Caki2 (cell line): ENCODE measurements around the gene BCOR. TPM values are rescaled to one million over a fixed set of nuclear protein-coding genes. Genes with fewer than 3 reads are reported as not detected.

Source experiments
- DNase-seq: peaks from one replicate; pipeline ENCODE4 v3.0.0-alpha.2; 2015; ENCODE audit warnings: low read depth
- in situ Hi-C: cut with HindIII; loops from 2 replicates; pipeline ENCODE4 v1.10.0; 2016; ENCODE audit warnings: low sequenced_read_pairs, low pct_unique_long_range_greater_than_20kb, mixed read lengths
- total RNA-seq: library from RNA; depleted of rRNA; stranded (reverse); fragments of >200 nt; shearing (Covaris generic); gene quantifications from 2 replicates; pipeline ENCODE4 v1.2.3, GENCODE V29; 2014; ENCODE audit warnings: low replicate concordance

Gene BCOR
- total RNA-seq, 1 experiment from 2014 or later = 13.9 TPM

DNA sequence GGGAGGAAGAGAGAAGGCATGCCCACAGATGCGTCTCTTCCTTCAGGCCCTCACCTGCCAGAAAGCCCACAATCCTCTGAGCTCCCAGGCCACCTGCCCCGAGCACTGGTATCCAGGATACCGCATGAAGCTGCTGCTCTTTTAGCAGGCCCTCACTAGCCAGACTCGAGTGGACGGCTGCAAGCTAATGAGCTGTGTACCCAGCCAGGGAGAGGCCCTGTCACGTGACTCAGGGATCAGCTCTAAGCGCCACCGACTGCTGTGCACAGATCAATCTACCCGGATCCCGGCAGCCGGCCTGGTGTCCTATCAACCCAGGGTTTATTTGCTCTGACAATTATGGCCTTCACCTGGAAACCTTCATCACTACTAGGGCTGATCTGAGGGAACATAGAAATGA is 39.0 kb downstream of the BCOR start:
- in situ Hi-C loops = no loop called here
- no peak for DNase-seq

DNA sequence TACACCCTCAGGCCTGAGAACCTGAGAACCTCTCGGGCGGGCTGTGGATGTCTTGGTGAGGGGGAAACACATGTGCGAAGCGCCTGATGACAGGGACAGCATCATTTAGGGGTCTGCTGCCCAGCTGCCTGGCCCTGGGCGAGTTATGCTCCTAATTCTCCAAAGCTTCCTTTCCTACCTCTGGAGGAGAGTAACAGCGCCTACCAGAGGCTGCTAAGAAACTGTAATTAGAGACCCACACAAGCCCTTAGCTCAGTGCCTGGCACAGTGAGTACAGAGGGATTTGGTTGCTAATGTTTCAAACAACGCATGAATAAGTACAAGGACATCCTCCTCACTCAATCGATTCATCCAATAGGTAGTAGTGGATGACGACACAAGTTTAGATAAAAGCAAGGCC is 40.4 kb downstream of the BCOR start:
- DNase-seq = no peak
- in situ Hi-C loops = no loop called here

DNA sequence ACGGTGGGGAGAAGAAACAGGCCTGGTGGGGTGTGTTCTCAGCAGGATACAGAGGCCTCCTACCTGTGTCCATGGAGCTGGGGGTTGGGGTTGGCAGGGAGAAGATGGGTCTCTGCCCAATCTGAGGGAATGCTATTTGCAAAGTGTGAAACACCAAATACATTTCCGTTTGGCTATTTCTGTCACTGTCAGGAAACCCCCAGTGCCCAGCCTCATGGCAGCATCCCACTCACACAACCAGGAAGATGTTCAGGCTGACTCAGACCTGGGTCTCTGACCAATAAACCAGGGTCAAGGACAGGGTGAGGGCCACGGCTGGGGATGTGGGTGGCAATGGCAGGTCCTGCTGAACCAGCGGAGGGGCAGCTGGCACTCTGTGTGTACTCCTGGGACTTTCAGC is 41.3 kb downstream of the BCOR start:
- in situ Hi-C loops = no loop called here
- no peak for DNase-seq

DNA sequence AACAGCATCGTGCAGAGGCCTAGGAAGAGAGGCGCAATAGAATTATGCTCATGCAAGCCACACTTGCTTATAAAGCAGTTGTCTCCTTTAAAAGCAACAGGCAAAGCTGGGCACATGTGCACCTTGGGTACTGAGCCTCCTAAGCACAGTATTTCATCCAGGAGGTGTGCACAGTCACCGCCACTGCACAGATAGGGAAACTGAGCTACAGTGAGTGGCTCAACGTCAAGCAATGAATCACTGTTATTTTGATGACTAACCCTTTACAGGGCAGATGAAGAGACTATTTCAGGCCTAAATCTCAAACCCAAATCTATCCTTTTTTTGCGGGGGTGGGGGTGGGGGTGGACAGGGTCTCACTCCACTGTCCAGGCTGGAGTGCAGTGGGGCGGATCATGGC is 42.3 kb downstream of the BCOR start:
- no peak for DNase-seq
- in situ Hi-C loops = no loop called here

DNA sequence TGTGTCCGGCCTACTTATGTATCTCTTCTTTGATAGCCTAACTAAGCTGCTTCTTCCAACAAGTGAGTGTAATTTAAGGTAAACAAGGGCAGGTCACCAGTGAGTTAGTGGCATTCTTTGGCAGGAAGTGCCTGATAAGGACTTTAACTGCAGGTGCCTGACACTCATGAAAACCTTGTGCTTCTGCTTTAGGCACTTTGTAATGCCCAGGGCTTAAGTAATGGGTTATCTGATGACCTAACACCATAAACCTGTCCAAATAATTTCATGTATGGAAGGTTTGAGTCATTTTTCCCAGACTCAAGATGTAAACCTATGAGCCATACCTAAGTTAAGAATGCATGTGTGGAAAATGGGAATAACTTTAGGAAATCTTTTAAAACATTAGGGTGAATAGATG is 43.0 kb downstream of the BCOR start:
- no peak for DNase-seq
- in situ Hi-C loops = no loop called here

DNA sequence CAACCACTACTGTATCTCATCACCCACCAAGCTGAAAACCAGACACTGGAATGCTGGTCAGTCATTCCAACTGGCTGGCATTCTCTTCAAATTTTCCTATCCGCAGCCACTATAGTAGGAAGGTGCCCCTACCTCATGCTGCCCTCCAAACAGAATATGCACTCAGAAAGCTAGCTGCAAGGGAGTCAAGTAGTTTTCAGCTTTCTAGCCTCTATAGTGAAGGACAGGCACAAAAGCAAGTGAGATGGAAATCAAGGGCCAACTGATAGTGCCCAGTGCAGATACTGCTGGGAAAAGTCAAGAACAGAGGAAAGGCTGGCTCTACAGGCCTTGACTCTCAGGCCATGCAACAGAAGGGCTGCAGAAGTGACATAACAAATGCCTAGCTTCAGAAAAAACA is 47.2 kb downstream of the BCOR start:
- in situ Hi-C loops = no loop called here
- no peak for DNase-seq

DNA sequence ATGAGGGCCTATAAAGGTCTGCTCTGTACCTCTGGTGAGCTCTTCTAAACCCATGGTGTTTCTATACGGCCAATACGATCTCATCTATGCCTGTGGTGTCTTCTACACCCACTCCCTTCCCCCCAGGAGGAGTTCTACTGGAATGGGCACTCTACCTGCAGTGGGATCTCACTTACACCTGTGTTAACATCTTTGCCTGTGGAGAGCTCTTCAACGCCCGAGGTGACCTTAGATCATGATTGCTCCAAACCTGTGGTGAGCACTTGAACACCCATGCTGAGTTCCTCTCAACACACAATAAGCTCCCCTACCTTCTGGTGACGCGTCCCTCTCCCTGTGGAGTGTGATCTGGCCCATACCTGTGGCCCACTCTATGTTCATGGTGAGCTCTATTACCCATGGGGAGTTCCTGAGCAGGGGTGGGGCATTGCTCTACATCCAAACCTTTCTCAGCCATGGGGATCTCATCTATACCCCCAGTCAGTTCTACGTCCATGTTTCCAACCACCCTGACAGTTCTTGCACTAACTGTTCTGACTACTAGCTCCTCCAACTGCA is 48.6 kb downstream of the BCOR start:
- in situ Hi-C loops = no loop called here
- DNase-seq = peak; percentile 1

DNA sequence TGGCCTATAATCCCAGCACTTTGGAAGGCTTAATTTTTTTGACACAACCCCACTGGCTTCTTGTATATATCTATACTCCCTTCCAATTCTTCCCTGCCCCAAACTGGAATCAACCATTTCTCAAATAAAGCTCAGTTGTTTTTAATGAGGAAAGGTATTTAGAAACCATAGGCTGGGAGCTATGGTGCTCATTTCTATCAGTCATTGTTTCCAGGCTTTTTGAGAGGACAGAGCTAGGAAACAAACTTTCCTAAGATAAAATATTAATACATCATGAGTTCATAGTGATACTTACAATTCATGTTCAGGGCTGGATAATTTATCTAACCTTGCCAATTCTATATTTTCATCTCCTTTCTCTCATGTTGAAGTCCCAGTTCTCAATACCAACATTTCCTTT is 50.3 kb downstream of the BCOR start:
- in situ Hi-C loops = no loop called here
- no peak for DNase-seq

- in situ Hi-C loops = no loop called here
- DNase-seq = no peak
These were observed 53.9 kb downstream of the BCOR start for GRCh38 chrX:40043895-40044294.

GRCh38 chrX:40041915-40042314 is 55.8 kb downstream of the BCOR start:
- no peak for DNase-seq
- in situ Hi-C loops = no loop called here

- in situ Hi-C loops = no loop called here
- no peak for DNase-seq
These were observed 56.9 kb downstream of the BCOR start for GRCh38 chrX:40040686-40041461.

GRCh38 chrX:40039887-40040286 is 57.9 kb downstream of the BCOR start:
- in situ Hi-C loops = no loop called here

GRCh38 chrX:40037367-40037766 is 60.4 kb downstream of the BCOR start:
- in situ Hi-C loops = no loop called here

More at GRCh38 chrX:40039887-40040286, 57.9 kb downstream of the BCOR start:
- DNase-seq = no peak

DNA sequence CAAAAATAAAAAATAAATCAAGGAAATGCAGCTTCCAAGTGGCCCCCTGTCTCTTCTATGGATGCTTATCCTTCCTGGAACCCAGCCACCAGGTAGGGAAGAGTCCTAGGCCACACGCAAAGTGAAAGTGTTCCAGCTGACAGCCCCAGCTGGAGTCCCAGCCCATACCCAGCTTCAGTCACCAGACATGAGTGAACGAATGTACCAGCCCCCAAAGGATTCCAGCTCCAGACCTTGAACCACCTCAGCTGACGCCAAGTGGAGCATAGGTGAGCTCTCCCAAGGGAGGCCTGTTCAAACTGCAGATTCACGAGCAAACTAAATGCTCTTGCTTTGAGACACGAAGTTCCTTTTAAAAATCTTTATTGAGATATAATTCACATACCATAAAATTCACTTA is 62.0 kb downstream of the BCOR start:
- in situ Hi-C loops = no loop called here
- DNase-seq = no peak

More at GRCh38 chrX:40037367-40037766, 60.4 kb downstream of the BCOR start:
- no peak for DNase-seq

GRCh38 chrX:40031911-40032310 is 65.8 kb downstream of the BCOR start:
- in situ Hi-C loops = no loop called here
- DNase-seq = no peak

GRCh38 chrX:40030205-40030604 is 67.6 kb downstream of the BCOR start:
- DNase-seq = no peak
- in situ Hi-C loops = no loop called here

DNA sequence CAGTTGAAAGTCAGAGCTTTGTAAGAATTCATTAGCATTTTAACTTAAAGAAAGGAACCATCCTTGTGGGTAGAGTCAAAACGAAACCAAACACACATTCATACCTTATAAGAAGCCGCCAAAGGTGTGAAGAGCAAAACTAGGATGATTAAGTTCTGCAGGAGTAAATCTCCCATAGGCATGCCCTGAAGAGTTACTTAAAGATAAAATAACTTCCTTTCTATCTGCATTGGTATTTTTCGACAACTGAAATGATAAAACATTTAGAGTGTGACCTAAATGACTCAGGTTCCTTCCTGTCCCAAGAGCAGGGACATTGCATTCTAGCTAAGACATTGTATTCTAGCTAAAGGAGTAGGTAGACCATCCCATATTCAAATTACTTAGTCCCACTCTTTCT is 75.3 kb downstream of the BCOR start:
- in situ Hi-C loops = no loop called here
- no peak for DNase-seq

DNA sequence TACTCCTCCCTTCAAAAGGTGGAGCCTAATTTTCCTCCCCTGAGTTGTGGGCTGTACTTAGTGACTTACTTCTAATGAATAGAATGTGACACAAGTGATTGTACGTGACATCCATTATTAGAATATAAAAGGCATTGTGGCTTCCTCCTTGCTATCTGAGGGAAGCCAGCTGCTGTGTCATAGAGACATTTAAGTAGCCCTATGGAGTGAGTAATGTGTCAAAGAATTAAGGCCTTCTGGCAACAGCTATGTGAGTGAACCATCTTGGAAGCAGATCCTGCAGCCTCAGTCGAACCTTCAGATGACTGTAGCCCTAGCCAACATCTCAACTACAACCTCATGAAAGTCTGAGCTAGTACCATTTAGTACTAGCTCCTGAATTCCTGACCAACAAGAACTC is 76.1 kb downstream of the BCOR start:
- DNase-seq = no peak
- in situ Hi-C loops = no loop called here

GRCh38 chrX:40019541-40019940 is 78.2 kb downstream of the BCOR start:
- no peak for DNase-seq
- in situ Hi-C loops = no loop called here

DNA sequence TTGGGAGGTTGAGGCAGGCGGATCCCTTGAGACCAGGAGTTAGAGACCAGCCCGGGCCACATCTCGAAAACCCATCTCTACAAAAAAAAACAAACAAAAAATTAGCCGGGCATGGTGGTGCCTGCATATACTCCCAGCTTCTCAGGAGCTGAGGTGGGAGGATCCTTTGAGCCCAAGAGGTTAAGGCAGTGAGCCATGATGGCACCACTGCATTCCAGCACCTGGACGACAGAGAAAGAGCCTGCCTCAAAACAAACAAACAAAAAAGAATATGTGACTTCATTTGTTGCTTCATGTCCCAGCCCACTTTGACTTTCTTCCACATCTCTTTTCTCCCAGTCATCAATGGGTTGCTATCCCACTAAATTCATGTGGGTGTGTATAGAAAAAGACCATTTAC is 79.7 kb downstream of the BCOR start:
- in situ Hi-C loops = no loop called here
- DNase-seq = peak; percentile 21
